ENCODE data around the gene YY1.

DNA sequence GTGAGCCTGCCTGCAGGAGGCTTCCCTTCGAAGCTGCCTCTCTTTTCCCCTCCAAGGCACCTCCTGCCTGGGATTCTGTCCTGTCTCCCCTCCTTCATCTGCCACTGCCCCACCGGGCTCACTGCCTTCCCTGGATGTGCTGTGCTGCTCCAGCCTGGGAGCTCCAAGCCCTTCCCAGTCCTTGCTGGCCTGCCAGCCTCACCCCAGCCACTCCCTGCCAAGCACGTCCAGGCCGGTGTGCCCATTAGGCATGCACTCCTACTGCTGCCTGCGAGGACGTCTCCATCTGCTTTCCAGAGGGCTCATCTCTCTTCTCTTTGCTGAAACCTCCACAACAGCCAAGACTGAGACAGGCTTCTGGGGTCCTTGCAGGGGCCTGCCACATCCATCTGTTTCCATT, 75.8 kb downstream of the YY1 start:
- TF ChIP-seq EZH2 (IDR thresholded peaks at IDR 0.05; ENCODE audit: insufficient read depth, poor library complexity, severe bottlenecking), result no peak
- no peak for TF ChIP-seq EZH2phosphoT487 (IDR thresholded peaks at IDR 0.05; ENCODE audit: insufficient read depth, low read depth)

All from GM23248 (cell line).